ENCODE results near the gene TRAF3IP1.

The TRAF3IP1 gene

GRCh38 chr2:238423561-238424312 lies 103.4 kb downstream of the TRAF3IP1 start:
- TF ChIP-seq SIN3A (IDR thresholded peaks at IDR 0.05; ENCODE audit: borderline replicate concordance, insufficient read depth, low read length) (no peak), POLR2AphosphoS5 (IDR thresholded peaks at IDR 0.05; ENCODE audit: low read depth, low read length) (no peak), FOXP2 (optimal IDR thresholded peaks at IDR 0.05; ENCODE audit: borderline replicate concordance, extremely low read depth, extremely low read length, insufficient read depth) (no peak), TAF1 (IDR thresholded peaks at IDR 0.05; ENCODE audit: borderline replicate concordance, insufficient read depth, low read length) (no peak)
- TF ChIP-seq, protein P1, sequence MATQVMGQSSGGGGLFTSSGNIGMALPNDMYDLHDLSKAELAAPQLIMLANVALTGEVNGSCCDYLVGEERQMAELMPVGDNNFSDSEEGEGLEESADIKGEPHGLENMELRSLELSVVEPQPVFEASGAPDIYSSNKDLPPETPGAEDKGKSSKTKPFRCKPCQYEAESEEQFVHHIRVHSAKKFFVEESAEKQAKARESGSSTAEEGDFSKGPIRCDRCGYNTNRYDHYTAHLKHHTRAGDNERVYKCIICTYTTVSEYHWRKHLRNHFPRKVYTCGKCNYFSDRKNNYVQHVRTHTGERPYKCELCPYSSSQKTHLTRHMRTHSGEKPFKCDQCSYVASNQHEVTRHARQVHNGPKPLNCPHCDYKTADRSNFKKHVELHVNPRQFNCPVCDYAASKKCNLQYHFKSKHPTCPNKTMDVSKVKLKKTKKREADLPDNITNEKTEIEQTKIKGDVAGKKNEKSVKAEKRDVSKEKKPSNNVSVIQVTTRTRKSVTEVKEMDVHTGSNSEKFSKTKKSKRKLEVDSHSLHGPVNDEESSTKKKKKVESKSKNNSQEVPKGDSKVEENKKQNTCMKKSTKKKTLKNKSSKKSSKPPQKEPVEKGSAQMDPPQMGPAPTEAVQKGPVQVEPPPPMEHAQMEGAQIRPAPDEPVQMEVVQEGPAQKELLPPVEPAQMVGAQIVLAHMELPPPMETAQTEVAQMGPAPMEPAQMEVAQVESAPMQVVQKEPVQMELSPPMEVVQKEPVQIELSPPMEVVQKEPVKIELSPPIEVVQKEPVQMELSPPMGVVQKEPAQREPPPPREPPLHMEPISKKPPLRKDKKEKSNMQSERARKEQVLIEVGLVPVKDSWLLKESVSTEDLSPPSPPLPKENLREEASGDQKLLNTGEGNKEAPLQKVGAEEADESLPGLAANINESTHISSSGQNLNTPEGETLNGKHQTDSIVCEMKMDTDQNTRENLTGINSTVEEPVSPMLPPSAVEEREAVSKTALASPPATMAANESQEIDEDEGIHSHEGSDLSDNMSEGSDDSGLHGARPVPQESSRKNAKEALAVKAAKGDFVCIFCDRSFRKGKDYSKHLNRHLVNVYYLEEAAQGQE (IDR thresholded peaks at IDR 0.05; ENCODE audit: insufficient read depth in 1 of 2, low read depth in 2 of 2, low read length in 2 of 2): no peak

- TF ChIP-seq, protein P1 (IDR thresholded peaks at IDR 0.05; ENCODE audit: insufficient read depth in 1 of 2, low read depth in 2 of 2, low read length in 2 of 2): no peak
- TF ChIP-seq SIN3A (IDR thresholded peaks at IDR 0.05; ENCODE audit: borderline replicate concordance, insufficient read depth, low read length): no peak
Observed at GRCh38 chr2:238424313-238424700, 104.0 kb downstream of the TRAF3IP1 start.

GRCh38 chr2:238425505-238425978 lies 105.2 kb downstream of the TRAF3IP1 start:
- TF ChIP-seq SIN3A (IDR thresholded peaks at IDR 0.05; ENCODE audit: borderline replicate concordance, insufficient read depth, low read length) (no peak), TAF1 (IDR thresholded peaks at IDR 0.05; ENCODE audit: borderline replicate concordance, insufficient read depth, low read length) (no peak), POLR2AphosphoS5 (IDR thresholded peaks at IDR 0.05; ENCODE audit: low read depth, low read length) (no peak), FOXP2 (optimal IDR thresholded peaks at IDR 0.05; ENCODE audit: borderline replicate concordance, extremely low read depth, extremely low read length, insufficient read depth) (no peak)
- TF ChIP-seq, protein P1 (IDR thresholded peaks at IDR 0.05; ENCODE audit: insufficient read depth in 1 of 2, low read depth in 2 of 2, low read length in 2 of 2): no peak

DNA sequence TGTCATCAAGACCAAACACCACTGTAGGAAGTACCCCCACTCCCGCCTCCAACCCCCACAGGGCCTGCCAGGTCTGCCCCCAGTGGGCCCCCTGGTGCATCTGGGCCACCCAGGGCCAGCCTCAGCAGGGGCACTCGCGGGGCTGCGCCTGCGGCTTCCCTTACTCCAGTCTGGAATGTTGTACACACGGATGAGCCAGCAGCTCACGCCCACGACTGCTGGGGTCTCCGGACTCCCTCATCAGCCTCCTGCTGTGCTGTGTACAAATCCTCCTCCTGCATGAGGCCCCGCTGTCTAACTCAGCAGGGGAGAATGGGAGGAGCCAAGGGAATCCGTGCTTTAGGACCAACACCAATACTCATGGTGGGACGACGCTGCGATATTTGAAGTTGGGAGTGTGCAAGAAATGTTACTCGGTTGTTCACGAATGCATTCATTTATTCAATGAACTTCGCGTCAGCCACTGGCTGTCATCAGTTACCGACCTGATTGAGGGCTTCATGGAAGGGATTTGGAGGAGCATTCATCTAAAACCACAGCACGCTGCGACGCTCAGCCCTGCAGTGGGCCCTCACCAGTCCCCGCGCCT lies 105.8 kb downstream of the TRAF3IP1 start:
- TF ChIP-seq SIN3A (IDR thresholded peaks at IDR 0.05; ENCODE audit: borderline replicate concordance, insufficient read depth, low read length) (no peak), TAF1 (IDR thresholded peaks at IDR 0.05; ENCODE audit: borderline replicate concordance, insufficient read depth, low read length) (0 out of 2 replicates have a peak, but pooled peaks have one; percentile 5)

DNA sequence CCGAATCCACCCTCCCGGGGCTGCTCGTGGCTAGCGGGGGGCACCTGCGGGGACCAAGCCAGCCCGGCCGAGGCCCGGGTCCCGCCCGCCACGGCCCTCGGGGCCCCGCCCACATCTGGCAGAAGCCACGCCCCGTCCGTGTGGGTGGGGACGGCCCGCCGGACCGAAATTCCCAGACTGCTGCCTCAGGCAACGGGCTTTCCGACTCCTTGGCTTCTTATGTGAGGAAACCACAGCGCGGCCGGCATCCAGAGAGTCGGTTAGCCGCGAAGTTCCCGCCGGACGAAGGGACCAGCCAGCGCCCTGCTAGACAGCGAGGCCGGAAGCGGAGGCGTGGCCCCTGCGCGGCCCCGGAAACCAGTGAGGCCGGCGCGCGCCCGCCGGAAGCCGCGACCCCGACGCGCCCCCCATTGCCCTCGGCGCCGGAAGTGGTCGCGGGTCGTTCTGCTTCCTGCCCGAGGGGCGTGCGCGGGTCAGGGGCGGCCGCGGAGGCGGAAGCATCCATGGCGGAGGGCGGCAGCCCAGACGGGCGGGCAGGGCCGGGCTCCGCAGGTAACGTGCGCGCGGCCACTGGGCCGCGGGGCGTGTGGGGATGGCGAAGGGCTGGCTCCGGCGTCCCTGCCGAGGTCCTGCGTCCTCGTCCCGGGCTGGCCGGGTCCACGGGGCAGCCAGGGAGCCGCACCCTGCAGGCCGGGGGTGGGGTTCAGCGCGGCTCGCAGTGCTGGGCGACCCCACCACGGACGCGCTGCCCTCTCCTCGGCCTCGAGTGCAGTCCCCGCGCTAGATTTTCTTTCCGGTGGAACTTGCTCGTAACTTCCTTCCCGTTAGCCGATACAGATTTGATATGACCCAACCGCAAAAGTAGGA lies 106.5 kb downstream of the TRAF3IP1 start, which contains the start of gene ASB1:
TSS of gene ASB1 (plus strand) at position 360 of the 867 bp plus-strand sequence. CDS start at position 504, 144 bp downstream.
- peak; percentile 90 for TF ChIP-seq FOXP2 (optimal IDR thresholded peaks at IDR 0.05; ENCODE audit: borderline replicate concordance, extremely low read depth, extremely low read length, insufficient read depth)
- peak; percentile 50; the same call in 1 of the 2 replicates for TF ChIP-seq TAF1 (IDR thresholded peaks at IDR 0.05; ENCODE audit: borderline replicate concordance, insufficient read depth, low read length)
- TF ChIP-seq SIN3A (IDR thresholded peaks at IDR 0.05; ENCODE audit: borderline replicate concordance, insufficient read depth, low read length): peak; percentile 16; the same call in 1 of the 2 replicates
- TF ChIP-seq, protein P1 (IDR thresholded peaks at IDR 0.05; ENCODE audit: insufficient read depth in 1 of 2, low read depth in 2 of 2, low read length in 2 of 2): 0 out of 4 replicates have a peak, but pooled peaks of 1 of the 2 experiments have one; percentile 44
- peak; percentile 80 for TF ChIP-seq POLR2AphosphoS5 (IDR thresholded peaks at IDR 0.05; ENCODE audit: low read depth, low read length)

Measured in PFSK-1 (cell line).